GM18508 (cell line): ENCODE results near the gene TMEM238.

Source experiments
- ATAC-seq: cut with Tn5 transposase; IDR thresholded peaks from one replicate; pipeline ENCODE4 v1.9.1; 2021; ENCODE audit warnings: moderate number of reproducible peaks; ENCODE audit not compliant: insufficient read depth, unreplicated experiment

TMEM238 gene

GRCh38 chr19:55360902-55361301 lies 23.2 kb downstream of the TMEM238 start:
- no peak for ATAC-seq

GRCh38 chr19:55358943-55359908 lies 24.9 kb downstream of the TMEM238 start:
- no peak for ATAC-seq

GRCh38 chr19:55358493-55358892 lies 25.6 kb downstream of the TMEM238 start:
- ATAC-seq: no peak

GRCh38 chr19:55355213-55355821 lies 28.8 kb downstream of the TMEM238 start:
- ATAC-seq: no peak

GRCh38 chr19:55354698-55355212 lies 29.3 kb downstream of the TMEM238 start, which contains the start of gene COX6B2:
Gene COX6B2, minus strand, starts transcription at chr19:55354719. Its CDS starts 198 bp downstream, at chr19:55354521.
- no peak for ATAC-seq

- no peak for ATAC-seq
Observed at GRCh38 chr19:55353803-55354697, 30.0 kb downstream of the TMEM238 start.

- ATAC-seq: no peak
Observed at GRCh38 chr19:55353356-55353802, 30.7 kb downstream of the TMEM238 start.

- ATAC-seq: no peak
Observed at GRCh38 chr19:55352549-55353145, 31.4 kb downstream of the TMEM238 start.

- ATAC-seq: no peak
Observed at GRCh38 chr19:55352040-55352439, 32.1 kb downstream of the TMEM238 start.

- no peak for ATAC-seq
Observed at GRCh38 chr19:55350620-55351315, 33.3 kb downstream of the TMEM238 start.

GRCh38 chr19:55348317-55349034 lies 35.6 kb downstream of the TMEM238 start:
- no peak for ATAC-seq

GRCh38 chr19:55347442-55348009 lies 36.6 kb downstream of the TMEM238 start:
- ATAC-seq: no peak

- ATAC-seq: no peak
Observed at GRCh38 chr19:55346725-55347441, 37.2 kb downstream of the TMEM238 start.

GRCh38 chr19:55345818-55346724 lies 38.0 kb downstream of the TMEM238 start:
- no peak for ATAC-seq

GRCh38 chr19:55345101-55345817 lies 38.8 kb downstream of the TMEM238 start:
- ATAC-seq: no peak

GRCh38 chr19:55344444-55344843 lies 39.6 kb downstream of the TMEM238 start:
- no peak for ATAC-seq
